Ascending aorta (tissue), 2 donors: Measurements from ENCODE around the gene ABCA1. TPM values are rescaled to one million over a fixed set of nuclear protein-coding genes. Genes with fewer than 3 reads are reported as not detected.

Source experiments
- DNase-seq, 2 donors: peaks; one replicate each; pipeline ENCODE4 v3.0.0-alpha.2; 2019; ENCODE audit warnings: low spot score in 2 of 2
- H3K27ac ChIP-seq, 2 donors: fragments of 200-600 bp; sonication (generic); one replicate each; pipeline ENCODE4 v1.5.1; 2016 to 2017; ENCODE audit warnings: mild to moderate bottlenecking in 1 of 2
- H3K27me3 ChIP-seq: fragments of 200-600 bp; sonication (generic); one replicate; pipeline ENCODE4 v1.5.1; 2017
- H3K36me3 ChIP-seq, 2 donors: fragments of 200-600 bp; sonication (generic); one replicate each; pipeline ENCODE4 v1.5.1; 2016
- H3K4me1 ChIP-seq, 2 donors: fragments of 200-600 bp; sonication (generic); one replicate each; pipeline ENCODE4 v1.5.1; 2016 to 2017; ENCODE audit warnings: mild to moderate bottlenecking in 1 of 2
- H3K4me3 ChIP-seq, 2 donors: fragments of 200-600 bp; sonication (generic); one replicate each; pipeline ENCODE4 v1.5.1; 2016 to 2017; ENCODE audit warnings: mild to moderate bottlenecking in 1 of 2
- H3K9me3 ChIP-seq, 2 donors: fragments of 200-600 bp; sonication (generic); one replicate each; pipeline ENCODE4 v1.5.1; 2016
- intact Hi-C: fragments of 100-400 bp; cut with DNase I; formaldehyde crosslinking; loops from one replicate; pipeline ENCODE4 v1.15.1; 2023
- total RNA-seq: library from RNA; depleted of rRNA; stranded (reverse); fragments of >200 nt; gene quantifications from one replicate; pipeline ENCODE4 v1.1.0, GENCODE V29; 2016
- TF ChIP-seq, protein P1 (sequence below), 3 experiments: fragments of 200-600 bp in 2 of 3; fragments of 450-650 bp in 1 of 3; sonication (generic) in 2 of 3; IDR thresholded peaks; one replicate each; pipeline ENCODE4 v1.5.1; 2016 to 2019; ENCODE audit warnings: antibody characterized with exemption in 3 of 3, mild to moderate bottlenecking in 1 of 3, moderate library complexity in 1 of 3

ABCA1 gene
- total RNA-seq, 1 donor from 2014 or later, result 14.0 TPM

DNA sequence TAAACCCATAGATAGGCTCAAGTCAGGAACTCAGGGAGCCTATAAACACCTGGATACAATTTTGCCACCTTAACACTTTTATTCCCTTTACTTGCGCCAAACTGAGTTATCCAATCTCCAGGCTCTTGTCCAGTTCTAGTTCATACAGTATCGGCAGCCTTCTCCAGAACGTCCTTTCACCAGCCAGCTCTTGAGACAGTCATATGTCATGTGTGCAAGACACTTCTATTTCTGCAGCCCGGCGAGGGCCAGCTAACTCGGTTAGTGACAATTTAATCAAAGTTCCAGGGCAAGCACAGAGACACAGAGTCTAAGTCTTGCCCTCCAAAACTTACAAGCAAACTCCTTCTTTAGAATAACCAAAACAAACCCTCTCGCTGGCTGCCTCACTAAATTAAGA is 12.9 kb downstream of the ABCA1 start:
- Histone ChIP-seq H3K4me3 (no peak overlapping the region), H3K36me3 (no peaks in the 10 kb centered on the region), H3K4me1 (peaks cover 0 to 12% of the 10 kb centered on the region in 2 donors), H3K9me3 (no peaks in the 10 kb centered on the region), H3K27ac (no peak overlapping the region), H3K27me3 (no peaks in the 10 kb centered on the region)
- no peak for DNase-seq
- intact Hi-C loops, result loop anchor here (10.0 kb wide), 1 partner anchor 640 kb away; the partner anchor contains the start of gene FKTN
- TF ChIP-seq, protein P1, sequence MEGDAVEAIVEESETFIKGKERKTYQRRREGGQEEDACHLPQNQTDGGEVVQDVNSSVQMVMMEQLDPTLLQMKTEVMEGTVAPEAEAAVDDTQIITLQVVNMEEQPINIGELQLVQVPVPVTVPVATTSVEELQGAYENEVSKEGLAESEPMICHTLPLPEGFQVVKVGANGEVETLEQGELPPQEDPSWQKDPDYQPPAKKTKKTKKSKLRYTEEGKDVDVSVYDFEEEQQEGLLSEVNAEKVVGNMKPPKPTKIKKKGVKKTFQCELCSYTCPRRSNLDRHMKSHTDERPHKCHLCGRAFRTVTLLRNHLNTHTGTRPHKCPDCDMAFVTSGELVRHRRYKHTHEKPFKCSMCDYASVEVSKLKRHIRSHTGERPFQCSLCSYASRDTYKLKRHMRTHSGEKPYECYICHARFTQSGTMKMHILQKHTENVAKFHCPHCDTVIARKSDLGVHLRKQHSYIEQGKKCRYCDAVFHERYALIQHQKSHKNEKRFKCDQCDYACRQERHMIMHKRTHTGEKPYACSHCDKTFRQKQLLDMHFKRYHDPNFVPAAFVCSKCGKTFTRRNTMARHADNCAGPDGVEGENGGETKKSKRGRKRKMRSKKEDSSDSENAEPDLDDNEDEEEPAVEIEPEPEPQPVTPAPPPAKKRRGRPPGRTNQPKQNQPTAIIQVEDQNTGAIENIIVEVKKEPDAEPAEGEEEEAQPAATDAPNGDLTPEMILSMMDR (IDR thresholded peaks at IDR 0.05), result no peak

DNA sequence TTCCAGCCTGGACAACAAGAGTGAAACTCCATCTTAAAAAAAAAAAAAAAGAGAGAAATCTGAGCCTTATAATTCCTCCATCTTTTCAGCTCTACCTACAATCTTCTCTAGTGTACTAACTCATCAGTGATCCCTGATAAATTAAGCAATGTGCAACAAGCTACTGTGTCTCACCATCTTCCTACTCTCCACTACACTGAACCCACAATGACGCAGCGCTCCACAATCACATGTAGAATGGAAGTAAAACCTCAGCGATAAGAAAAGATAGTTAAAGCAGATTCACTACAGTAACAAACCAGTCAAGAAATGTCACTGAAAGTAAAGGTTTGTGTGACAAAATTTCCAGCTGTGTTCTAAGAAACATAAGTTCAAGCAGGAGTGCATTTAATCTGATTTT is 13.5 kb downstream of the ABCA1 start:
- no peaks in the 10 kb centered on the region for H3K9me3 ChIP-seq
- no peak for DNase-seq
- TF ChIP-seq, protein P1 (IDR thresholded peaks at IDR 0.05), result no peak
- intact Hi-C loops, result loop anchor here (10.0 kb wide), 1 partner anchor 640 kb away; the partner anchor contains the start of gene FKTN
- H3K27me3 ChIP-seq, result no peaks in the 10 kb centered on the region
- H3K27ac ChIP-seq, result no peak overlapping the region
- H3K36me3 ChIP-seq, result no peaks in the 10 kb centered on the region
- H3K4me1 ChIP-seq, result peaks cover 0 to 16% of the 10 kb centered on the region in 2 donors
- no peak overlapping the region for H3K4me3 ChIP-seq

DNA sequence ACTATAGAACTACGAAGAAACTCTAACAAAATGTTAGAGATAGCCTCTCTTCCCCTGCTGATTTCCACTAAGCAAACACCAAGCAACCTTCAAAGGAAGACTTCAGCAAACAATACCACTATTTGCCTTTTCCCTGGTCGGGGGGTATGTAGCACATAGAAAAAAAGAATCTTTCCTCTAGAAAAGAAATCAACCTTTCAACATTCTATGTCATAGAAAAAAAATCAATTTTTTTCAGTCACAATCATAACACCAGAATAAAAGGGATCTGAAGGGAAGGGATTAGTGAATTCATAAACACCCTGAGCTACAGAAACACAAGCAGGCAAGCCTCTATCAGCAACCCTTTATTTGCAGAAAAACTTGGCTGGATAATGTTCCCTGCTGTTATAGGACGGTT is 15.3 kb downstream of the ABCA1 start:
- no peak for DNase-seq
- TF ChIP-seq, protein P1 (IDR thresholded peaks at IDR 0.05), result no peak
- intact Hi-C loops, result loop anchor here (10.0 kb wide), 1 partner anchor 642 kb away; the partner anchor contains the start of gene FKTN
- Histone ChIP-seq H3K27me3 (no peaks in the 10 kb centered on the region), H3K9me3 (no peaks in the 10 kb centered on the region), H3K27ac (no peak overlapping the region), H3K36me3 (no peaks in the 10 kb centered on the region), H3K4me1 (peaks cover under 1 to 21% of the 10 kb centered on the region in 2 donors), H3K4me3 (no peak overlapping the region)

DNA sequence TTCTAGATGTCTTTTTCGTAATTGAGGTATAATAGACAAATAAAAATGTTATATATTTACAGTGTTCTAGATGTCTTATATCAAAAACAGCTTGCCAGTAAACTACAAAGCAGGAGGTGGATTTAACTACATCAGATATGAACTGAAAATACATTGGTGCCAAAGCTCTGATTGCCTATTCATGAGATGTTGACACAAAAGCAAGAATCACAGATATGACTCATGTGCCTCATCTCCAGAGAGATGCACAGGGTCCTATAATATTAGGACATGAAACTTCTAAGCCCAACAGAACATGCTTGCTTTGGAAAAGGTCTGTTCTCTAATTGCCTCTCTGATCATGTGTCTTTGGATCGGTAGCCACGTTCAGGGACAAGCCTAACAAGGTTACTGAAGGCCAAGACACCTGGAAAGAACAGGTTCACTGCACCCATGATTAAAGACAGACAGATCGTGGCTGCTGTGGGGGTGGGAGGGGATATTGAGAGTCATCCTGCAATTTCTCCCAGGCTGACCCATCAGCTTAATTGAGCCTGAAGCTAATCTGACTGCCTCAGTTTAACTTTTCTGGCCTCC is 16.8 kb downstream of the ABCA1 start:
- Histone ChIP-seq H3K9me3 (no peaks in the 10 kb centered on the region), H3K27me3 (no peaks in the 10 kb centered on the region), H3K27ac (no peak overlapping the region), H3K36me3 (no peaks in the 10 kb centered on the region), H3K4me3 (no peak overlapping the region), H3K4me1 (peaks cover 3 to 36% of the 10 kb centered on the region in 2 donors)
- no peak for DNase-seq
- intact Hi-C loops, result loop anchor here (10.0 kb wide), 1 partner anchor 644 kb away; the partner anchor contains the start of gene FKTN
- TF ChIP-seq, protein P1 (IDR thresholded peaks at IDR 0.05), result no peak

DNA sequence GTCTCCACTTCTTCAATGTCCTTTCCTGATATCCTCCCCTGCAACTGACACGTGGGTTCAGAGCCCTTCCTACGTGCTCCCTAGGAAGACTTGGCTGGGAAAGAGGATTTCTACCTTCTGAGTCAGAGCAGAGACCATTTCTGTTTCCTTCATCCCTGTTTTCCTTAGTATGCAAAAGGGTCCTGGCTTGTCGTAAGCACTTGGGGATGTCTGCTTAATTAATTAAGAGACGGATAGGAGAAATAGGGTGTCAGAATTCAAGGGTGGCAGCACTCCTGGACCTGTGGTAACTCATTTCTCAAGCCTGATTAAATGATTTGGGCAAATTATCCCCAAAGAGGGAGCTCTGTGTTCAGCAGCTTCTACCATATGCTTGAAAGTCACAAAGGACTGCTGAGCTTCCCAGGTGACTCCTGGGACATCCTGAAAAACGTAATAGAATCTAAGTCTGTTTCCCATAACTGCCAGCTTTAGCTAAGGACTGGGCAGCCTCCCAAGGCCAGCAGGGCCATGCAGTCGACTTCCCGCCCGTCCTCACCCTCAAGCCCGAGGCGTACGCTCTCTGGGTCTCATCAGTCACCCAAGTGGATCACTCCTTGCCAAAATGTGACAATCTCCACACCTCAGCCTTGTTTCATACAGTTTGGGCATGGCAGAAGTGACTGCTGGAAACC is 20.5 kb downstream of the ABCA1 start:
- H3K36me3 ChIP-seq, result no peaks in the 10 kb centered on the region

More for the DNA sequence above, 20.5 kb downstream of the ABCA1 start:
- TF ChIP-seq, protein P1 (IDR thresholded peaks at IDR 0.05), result no peak
- H3K9me3 ChIP-seq, result no peaks in the 10 kb centered on the region
- H3K4me3 ChIP-seq, result peak overlapping the region in 1 of 2 donors; percentile 22
- DNase-seq, result no peak
- peak overlapping the region; percentile 13 to 51 for H3K27ac ChIP-seq
- intact Hi-C loops, result no loop called here
- H3K27me3 ChIP-seq, result no peaks in the 10 kb centered on the region
- H3K4me1 ChIP-seq, result peaks cover 3 to 39% of the 10 kb centered on the region in 2 donors
